Measurements from ENCODE around the gene CNPY4.

Gene CNPY4

GRCh38 chr7:100101016-100101862 lies 18.2 kb upstream of the CNPY4 start, which contains the start of the genes AP4M1 and MCM7:
TSS of gene AP4M1 (plus strand) at chr7:100101643. CDS start at chr7:100101715, 72 bp downstream.
TSS of gene MCM7 (minus strand) at chr7:100101397. CDS start at chr7:100101294, 103 bp downstream.
- DNase-seq (ENCODE audit: low spot score) (peak; percentile 99), ATAC-seq (ENCODE audit: low read depth) (peak; percentile 89)

GRCh38 chr7:100102950-100103840 lies 16.2 kb upstream of the CNPY4 start:
- no peaks in the 10 kb centered on the region for H3K27me3 ChIP-seq (ENCODE audit: insufficient read depth, poor library complexity, severe bottlenecking)
- ATAC-seq (ENCODE audit: low read depth), result no peak
- H3K9me3 ChIP-seq (ENCODE audit: severe bottlenecking), result no peaks in the 10 kb centered on the region
- H3K36me3 ChIP-seq (ENCODE audit: low read depth), result peaks cover 40% of the 10 kb centered on the region
- no peak overlapping the region for H3K4me3 ChIP-seq (ENCODE audit: severe bottlenecking)
- H3K4me1 ChIP-seq (ENCODE audit: insufficient read depth, poor library complexity, severe bottlenecking), result peaks cover 4% of the 10 kb centered on the region
- no peak for DNase-seq (ENCODE audit: low spot score)
- no peak overlapping the region for H3K27ac ChIP-seq (ENCODE audit: poor library complexity, severe bottlenecking)
- no peak for TF ChIP-seq CTCF (IDR thresholded peaks at IDR 0.05; ENCODE audit: poor library complexity, severe bottlenecking)

More at GRCh38 chr7:100101016-100101862, 18.2 kb upstream of the CNPY4 start, which contains the start of the genes AP4M1 and MCM7:
- no peaks in the 10 kb centered on the region for H3K27me3 ChIP-seq (ENCODE audit: insufficient read depth, poor library complexity, severe bottlenecking)
- H3K36me3 ChIP-seq (ENCODE audit: low read depth), result peaks cover 45% of the 10 kb centered on the region
- peak within 1 kb of the TSS; percentile 88 for H3K4me3 ChIP-seq (ENCODE audit: severe bottlenecking)
- H3K9me3 ChIP-seq (ENCODE audit: severe bottlenecking), result no peaks in the 10 kb centered on the region
- H3K4me1 ChIP-seq (ENCODE audit: insufficient read depth, poor library complexity, severe bottlenecking), result peaks cover 4% of the 10 kb centered on the region
- no peak for TF ChIP-seq CTCF (IDR thresholded peaks at IDR 0.05; ENCODE audit: poor library complexity, severe bottlenecking)
- H3K27ac ChIP-seq (ENCODE audit: poor library complexity, severe bottlenecking), result peak within 1 kb of the TSS; percentile 94

- DNase-seq (ENCODE audit: low spot score) (no peak), ATAC-seq (ENCODE audit: low read depth) (no peak)
- Histone ChIP-seq H3K9me3 (ENCODE audit: severe bottlenecking) (no peaks in the 10 kb centered on the region), H3K27me3 (ENCODE audit: insufficient read depth, poor library complexity, severe bottlenecking) (no peaks in the 10 kb centered on the region), H3K4me3 (ENCODE audit: severe bottlenecking) (no peak overlapping the region), H3K27ac (ENCODE audit: poor library complexity, severe bottlenecking) (no peak overlapping the region), H3K36me3 (ENCODE audit: low read depth) (peaks cover 39% of the 10 kb centered on the region), H3K4me1 (ENCODE audit: insufficient read depth, poor library complexity, severe bottlenecking) (no peaks in the 10 kb centered on the region)
- TF ChIP-seq CTCF (IDR thresholded peaks at IDR 0.05; ENCODE audit: poor library complexity, severe bottlenecking), result no peak
Observed at GRCh38 chr7:100105534-100105933, 13.9 kb upstream of the CNPY4 start.

- TF ChIP-seq CTCF (IDR thresholded peaks at IDR 0.05; ENCODE audit: poor library complexity, severe bottlenecking), result no peak
- H3K36me3 ChIP-seq (ENCODE audit: low read depth), result peaks cover 50% of the 10 kb centered on the region
- no peaks in the 10 kb centered on the region for H3K27me3 ChIP-seq (ENCODE audit: insufficient read depth, poor library complexity, severe bottlenecking)
- H3K27ac ChIP-seq (ENCODE audit: poor library complexity, severe bottlenecking), result no peak overlapping the region
- no peaks in the 10 kb centered on the region for H3K4me1 ChIP-seq (ENCODE audit: insufficient read depth, poor library complexity, severe bottlenecking)
- ATAC-seq (ENCODE audit: low read depth) (no peak), DNase-seq (ENCODE audit: low spot score) (no peak)
- H3K9me3 ChIP-seq (ENCODE audit: severe bottlenecking), result no peaks in the 10 kb centered on the region
- H3K4me3 ChIP-seq (ENCODE audit: severe bottlenecking), result no peak overlapping the region
Observed at GRCh38 chr7:100106633-100107032, 12.8 kb upstream of the CNPY4 start.

Measured in RWPE2 (cell line).